Activated CD8-positive, alpha-beta memory T cell treated with anti-CD3 and anti-CD28 coated beads for 48 hours (primary cell): ENCODE measurements around the gene UTP15.

Source experiments
- DNase-seq, 3 experiments: peaks; one replicate each; pipeline ENCODE4 v3.0.0-alpha.2; 2020; ENCODE audit warnings: low read depth in 2 of 3, low spot score in 2 of 3

The UTP15 gene

DNA sequence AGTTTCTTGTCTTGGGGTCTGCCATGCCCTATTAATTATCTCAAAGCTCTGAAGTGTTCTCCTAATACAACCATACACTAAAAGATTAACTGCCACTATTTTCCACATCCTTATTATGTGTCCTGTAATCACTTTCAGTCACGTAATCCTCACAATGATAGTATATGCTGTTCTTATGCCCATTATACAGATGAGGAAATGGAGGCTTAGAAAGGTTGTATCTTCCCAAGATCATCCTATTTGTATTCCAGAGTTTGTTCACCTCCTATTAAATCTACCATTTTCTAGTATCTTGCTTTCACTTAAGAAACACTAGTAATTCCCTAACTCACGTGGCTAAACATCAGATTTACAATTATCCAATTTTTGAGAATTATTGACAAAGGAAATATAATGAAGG is 57.5 kb downstream of the UTP15 start:
- DNase-seq: no peak

DNA sequence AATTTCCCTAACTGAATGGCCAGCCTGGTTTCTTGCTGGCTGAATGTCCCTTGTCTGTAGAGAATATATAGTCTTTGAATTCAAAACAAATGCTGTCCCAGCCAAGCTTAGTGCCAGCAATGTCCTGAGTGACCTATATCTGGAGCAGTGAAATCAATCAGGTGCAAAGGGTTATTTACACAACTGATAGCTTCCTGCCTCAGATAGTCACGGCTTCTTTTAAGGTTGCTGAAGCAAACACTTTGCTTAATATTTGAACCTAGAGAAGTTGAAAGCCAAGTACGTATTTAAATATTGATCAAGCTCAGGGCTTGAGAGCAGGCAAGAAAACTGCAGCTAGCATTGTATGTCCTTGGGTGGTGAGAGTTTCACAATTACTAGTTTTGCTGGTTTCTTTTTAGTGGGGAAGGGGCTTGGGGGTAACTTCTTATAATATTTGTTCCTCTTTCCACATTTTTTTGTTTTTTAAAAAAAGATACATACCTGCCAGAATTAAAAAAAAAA is 58.4 kb downstream of the UTP15 start:
- no peak for DNase-seq

DNA sequence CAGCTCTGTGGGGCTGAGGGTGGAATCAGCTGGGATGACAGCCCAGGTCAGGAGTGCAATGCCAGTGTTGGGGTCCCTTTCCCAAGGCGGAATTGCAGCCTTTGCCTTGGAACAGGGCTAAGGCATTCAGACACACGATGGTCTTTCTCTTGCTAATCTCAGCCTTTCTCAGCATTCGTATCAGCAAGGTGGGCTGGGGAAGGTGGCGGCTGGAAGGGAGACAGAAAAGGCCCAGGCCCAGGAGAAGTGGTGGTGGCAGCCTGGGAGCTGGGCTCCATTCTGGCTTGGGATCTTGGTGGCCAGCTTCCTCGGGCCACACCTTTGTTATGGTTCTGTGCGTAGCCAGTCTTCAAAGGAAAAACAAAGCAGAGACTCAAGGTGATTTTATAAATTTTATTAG is 59.3 kb downstream of the UTP15 start:
- DNase-seq: no peak

- DNase-seq: no peak
Measured at GRCh38 chr5:73625372-73625943, 59.9 kb downstream of the UTP15 start.

DNA sequence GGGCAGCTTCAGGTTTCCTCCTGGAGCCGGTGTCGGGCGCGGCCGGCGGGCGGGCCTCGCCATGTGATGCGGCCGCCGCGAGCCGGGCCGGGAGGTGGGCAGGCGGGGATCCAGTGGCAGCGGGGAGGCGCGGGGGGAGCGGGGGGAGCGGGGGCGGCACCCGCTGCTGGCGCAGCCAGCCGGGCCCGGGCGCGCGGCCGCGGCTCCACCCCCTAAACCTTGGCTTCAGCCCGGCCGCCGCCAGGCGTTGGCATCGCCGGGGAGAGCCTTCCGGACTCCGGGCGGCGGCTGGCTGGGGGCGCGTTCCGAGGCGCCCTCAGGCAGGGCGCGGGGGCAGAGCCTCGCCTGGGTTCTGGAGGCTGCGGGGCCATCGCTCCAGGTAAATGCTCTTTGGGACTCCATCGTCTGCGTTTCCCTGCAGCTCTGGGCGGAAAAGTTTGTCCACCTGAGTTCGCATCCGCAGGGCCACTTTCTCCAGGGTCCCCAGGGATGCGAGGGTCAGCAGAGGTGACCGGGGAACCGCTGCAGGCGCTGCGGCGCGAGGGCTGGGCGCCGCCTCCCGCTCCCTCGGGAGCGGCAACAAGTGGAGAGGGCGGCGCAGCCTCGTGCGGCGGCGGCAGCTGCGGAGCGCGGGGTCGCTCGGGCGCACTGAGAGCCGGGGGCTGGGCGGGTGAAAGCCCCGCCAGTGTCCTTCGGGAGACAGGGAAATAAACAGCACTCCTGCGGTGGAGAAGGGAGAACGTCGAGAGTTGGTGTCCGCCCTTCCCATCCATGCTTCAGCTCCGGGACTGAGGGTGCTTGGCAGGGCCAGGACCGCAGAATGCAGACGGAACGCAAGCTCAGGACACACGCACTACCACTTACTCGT is 60.6 kb downstream of the UTP15 start, which contains the start of gene ARHGEF28:
Gene ARHGEF28, plus strand, starts transcription at position 253 of the 868 bp plus-strand sequence. CDS start 58,656 bp downstream, outside the sequence.
- peak in 1 of 3 experiments; percentile 11 for DNase-seq

GRCh38 chr5:73626814-73627313 is 61.3 kb downstream of the UTP15 start:
- no peak for DNase-seq

- no peak for DNase-seq
Measured at GRCh38 chr5:73629456-73629855, 63.9 kb downstream of the UTP15 start.

GRCh38 chr5:73630765-73631164 is 65.2 kb downstream of the UTP15 start:
- DNase-seq: no peak

- DNase-seq: no peak
Measured at GRCh38 chr5:73631500-73631899, 66.0 kb downstream of the UTP15 start.
